Measurements from ENCODE around the gene WDR91.
A peak's percentile ranks its signal among the peaks of the same experiment; 100 is the strongest.
"Not testable (repeated sequence)": the region's sequence is repeated elsewhere in the genome, so short reads cannot be mapped to it uniquely, and the experiment has no call there.

The WDR91 gene

DNA sequence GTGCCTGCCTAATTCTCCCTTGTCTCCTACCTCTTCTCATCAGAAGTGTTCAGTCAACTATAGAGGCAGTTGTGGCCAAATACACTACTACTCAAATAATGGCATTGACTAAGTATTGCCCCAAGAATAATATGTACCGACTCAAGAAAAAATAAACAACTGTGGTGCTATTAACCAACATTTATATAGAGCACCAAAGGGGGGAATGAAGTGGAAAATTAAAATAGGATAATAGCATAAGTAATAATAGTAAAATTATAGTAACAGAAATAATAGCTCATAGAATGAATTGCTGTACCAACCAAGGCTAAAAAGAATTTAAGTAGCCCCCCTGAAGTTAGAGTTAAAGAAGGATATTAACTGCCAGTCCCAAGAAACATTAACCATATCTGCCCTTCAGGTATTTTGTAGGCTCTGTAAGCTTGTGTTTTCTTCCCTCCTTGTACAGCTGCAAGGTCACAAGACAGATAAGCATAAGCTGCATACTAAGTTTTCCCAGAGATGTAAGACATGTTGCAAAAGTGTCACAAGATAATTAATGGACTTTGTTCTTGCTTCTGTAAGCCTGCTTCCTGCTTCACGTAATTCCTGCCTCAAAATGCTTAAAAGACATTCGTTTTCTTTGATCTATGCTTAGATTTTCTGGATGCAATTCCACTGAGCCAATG lies 29.9 kb downstream of the WDR91 start:
- no peak overlapping the region for H3K9ac ChIP-seq (ENCODE audit: low read length)
- H3K4me1 ChIP-seq (ENCODE audit: control insufficient read depth, insufficient read depth, low read length): no peaks in the 10 kb centered on the region
- no peak overlapping the region for H3K27ac ChIP-seq (ENCODE audit: low read depth, low read length)
- H3K36me3 ChIP-seq (ENCODE audit: control insufficient read depth, insufficient read depth, low read length): peaks cover 13% of the 10 kb centered on the region
- H3K4me3 ChIP-seq (ENCODE audit: low read length): no peak overlapping the region
- H3K27me3 ChIP-seq (ENCODE audit: control insufficient read depth, insufficient read depth, low read length): no peaks in the 10 kb centered on the region

DNA sequence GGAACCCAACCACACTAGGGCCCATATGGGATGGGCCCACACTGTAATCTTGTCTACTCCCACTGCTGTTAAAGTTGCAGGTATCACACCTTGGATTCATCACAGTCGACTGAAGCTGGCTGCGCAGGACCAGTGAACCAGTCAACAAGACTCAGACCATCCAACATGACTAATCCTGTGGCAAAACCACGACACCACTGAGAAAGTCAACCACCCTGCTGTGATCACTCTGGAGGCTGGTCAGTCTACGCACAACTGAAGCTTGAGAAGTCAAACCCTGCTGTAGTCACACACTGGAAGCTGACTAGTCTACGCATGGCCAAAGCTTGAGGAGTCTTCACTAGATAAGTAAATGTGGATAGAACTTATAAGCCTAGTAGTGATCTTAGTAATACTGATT lies 31.2 kb downstream of the WDR91 start:
- Histone ChIP-seq H3K9ac (ENCODE audit: low read length) (no peak overlapping the region), H3K4me3 (ENCODE audit: low read length) (no peak overlapping the region), H3K27me3 (ENCODE audit: control insufficient read depth, insufficient read depth, low read length) (no peaks in the 10 kb centered on the region), H3K4me1 (ENCODE audit: control insufficient read depth, insufficient read depth, low read length) (no peaks in the 10 kb centered on the region), H3K27ac (ENCODE audit: low read depth, low read length) (no peak overlapping the region), H3K36me3 (ENCODE audit: control insufficient read depth, insufficient read depth, low read length) (peaks cover 4% of the 10 kb centered on the region)

- Histone ChIP-seq H3K4me1 (ENCODE audit: control insufficient read depth, insufficient read depth, low read length) (no peaks in the 10 kb centered on the region), H3K4me3 (ENCODE audit: low read length) (no peak overlapping the region), H3K9ac (ENCODE audit: low read length) (no peak overlapping the region), H3K27me3 (ENCODE audit: control insufficient read depth, insufficient read depth, low read length) (no peaks in the 10 kb centered on the region), H3K36me3 (ENCODE audit: control insufficient read depth, insufficient read depth, low read length) (peaks cover 2% of the 10 kb centered on the region), H3K27ac (ENCODE audit: low read depth, low read length) (no peak overlapping the region)
These were observed 31.9 kb downstream of the WDR91 start for GRCh38 chr7:135179321-135179925.

DNA sequence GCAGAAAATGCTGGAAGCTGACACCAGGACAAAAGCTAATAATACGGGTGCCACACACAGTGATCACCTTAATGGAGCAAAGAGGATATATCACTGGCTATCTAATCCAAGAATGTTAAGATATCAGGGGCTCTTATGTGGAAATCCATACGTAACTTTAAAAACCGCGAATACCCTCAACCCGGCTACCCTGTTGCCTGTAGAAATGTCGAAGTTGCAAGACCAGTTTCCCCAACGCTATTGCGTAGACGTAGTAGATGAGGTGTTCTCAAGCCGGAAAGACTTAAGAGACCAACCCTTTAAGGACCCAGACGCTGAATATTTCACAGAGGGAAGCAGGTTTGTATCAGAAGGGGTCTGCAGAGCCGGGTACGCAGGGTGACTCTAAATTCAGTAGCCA lies 33.0 kb downstream of the WDR91 start:
- H3K4me1 ChIP-seq (ENCODE audit: control insufficient read depth, insufficient read depth, low read length): no peaks in the 10 kb centered on the region
- H3K27ac ChIP-seq (ENCODE audit: low read depth, low read length): no peak overlapping the region
- no peak overlapping the region for H3K4me3 ChIP-seq (ENCODE audit: low read length)
- H3K27me3 ChIP-seq (ENCODE audit: control insufficient read depth, insufficient read depth, low read length): no peaks in the 10 kb centered on the region
- no peak overlapping the region for H3K9ac ChIP-seq (ENCODE audit: low read length)
- H3K36me3 ChIP-seq (ENCODE audit: control insufficient read depth, insufficient read depth, low read length): no peaks in the 10 kb centered on the region

GRCh38 chr7:135177028-135177696 lies 34.2 kb downstream of the WDR91 start:
- Histone ChIP-seq H3K4me3 (ENCODE audit: low read length) (no peak overlapping the region), H3K27me3 (ENCODE audit: control insufficient read depth, insufficient read depth, low read length) (no peaks in the 10 kb centered on the region), H3K36me3 (ENCODE audit: control insufficient read depth, insufficient read depth, low read length) (no peaks in the 10 kb centered on the region), H3K4me1 (ENCODE audit: control insufficient read depth, insufficient read depth, low read length) (no peaks in the 10 kb centered on the region), H3K27ac (ENCODE audit: low read depth, low read length) (no peak overlapping the region), H3K9ac (ENCODE audit: low read length) (no peak overlapping the region)

- H3K9ac ChIP-seq (ENCODE audit: low read length): no peak overlapping the region
- H3K4me1 ChIP-seq (ENCODE audit: control insufficient read depth, insufficient read depth, low read length): no peaks in the 10 kb centered on the region
- no peak overlapping the region for H3K4me3 ChIP-seq (ENCODE audit: low read length)
- no peaks in the 10 kb centered on the region for H3K27me3 ChIP-seq (ENCODE audit: control insufficient read depth, insufficient read depth, low read length)
- H3K36me3 ChIP-seq (ENCODE audit: control insufficient read depth, insufficient read depth, low read length): no peaks in the 10 kb centered on the region
- no peak overlapping the region for H3K27ac ChIP-seq (ENCODE audit: low read depth, low read length)
These were observed 35.4 kb downstream of the WDR91 start for GRCh38 chr7:135175931-135176330.

DNA sequence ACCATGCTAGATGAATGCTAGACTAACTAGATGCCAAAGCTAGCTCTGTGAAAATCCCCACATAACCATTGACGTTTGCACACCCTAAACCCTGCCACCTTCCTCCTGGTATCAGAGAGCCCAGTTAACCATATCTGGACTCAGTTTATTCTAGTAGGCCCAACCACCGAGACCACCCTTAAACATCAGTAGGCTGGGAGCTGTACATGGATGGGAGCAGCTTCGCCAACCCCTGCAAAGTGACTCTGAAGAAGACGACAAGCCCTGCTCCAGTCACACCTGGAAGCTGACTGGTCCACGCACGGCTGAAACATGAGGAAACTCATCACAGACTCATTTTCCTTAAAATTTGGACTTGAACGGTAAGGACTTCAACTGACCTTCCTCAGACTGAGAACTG lies 36.4 kb downstream of the WDR91 start:
- H3K9ac ChIP-seq (ENCODE audit: low read length): no peak overlapping the region
- H3K4me3 ChIP-seq (ENCODE audit: low read length): no peak overlapping the region

DNA sequence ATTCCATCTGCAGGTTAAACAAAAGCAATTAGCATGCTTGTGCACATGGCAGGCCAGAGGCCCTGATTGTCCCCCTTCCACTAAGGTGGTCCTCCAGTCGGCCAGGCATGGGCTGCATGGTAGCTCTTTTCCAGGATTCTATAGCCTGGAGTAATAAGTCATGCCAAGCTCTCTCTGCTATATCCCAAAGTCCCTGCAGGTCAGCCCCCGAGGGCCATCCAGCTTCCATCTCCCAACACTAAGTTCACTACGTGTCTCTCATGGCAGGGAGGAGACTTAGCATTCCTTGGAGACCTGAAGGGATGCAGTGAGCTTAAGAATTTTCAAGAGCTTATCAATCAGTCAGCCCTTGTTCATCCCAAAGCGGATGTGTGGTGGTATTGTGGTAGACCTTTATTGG lies 37.4 kb downstream of the WDR91 start:
- not testable (repeated sequence) for H3K4me3 ChIP-seq (ENCODE audit: low read length); H3K4me1 ChIP-seq (ENCODE audit: control insufficient read depth, insufficient read depth, low read length); H3K36me3 ChIP-seq (ENCODE audit: control insufficient read depth, insufficient read depth, low read length); H3K27me3 ChIP-seq (ENCODE audit: control insufficient read depth, insufficient read depth, low read length); H3K27ac ChIP-seq (ENCODE audit: low read depth, low read length); H3K9ac ChIP-seq (ENCODE audit: low read length)

More for the DNA sequence above, 36.4 kb downstream of the WDR91 start:
- Histone ChIP-seq H3K36me3 (ENCODE audit: control insufficient read depth, insufficient read depth, low read length) (no peaks in the 10 kb centered on the region), H3K27ac (ENCODE audit: low read depth, low read length) (no peak overlapping the region), H3K4me1 (ENCODE audit: control insufficient read depth, insufficient read depth, low read length) (no peaks in the 10 kb centered on the region), H3K27me3 (ENCODE audit: control insufficient read depth, insufficient read depth, low read length) (no peaks in the 10 kb centered on the region)

- not testable (repeated sequence) for H3K9ac ChIP-seq (ENCODE audit: low read length); H3K4me1 ChIP-seq (ENCODE audit: control insufficient read depth, insufficient read depth, low read length); H3K27me3 ChIP-seq (ENCODE audit: control insufficient read depth, insufficient read depth, low read length)
- H3K27ac ChIP-seq (ENCODE audit: low read depth, low read length): peak overlapping the region; percentile 92
- peaks cover 11% of the 10 kb centered on the region for H3K36me3 ChIP-seq (ENCODE audit: control insufficient read depth, insufficient read depth, low read length)
- H3K4me3 ChIP-seq (ENCODE audit: low read length): peak overlapping the region; percentile 5
These were observed 39.6 kb downstream of the WDR91 start for GRCh38 chr7:135171581-135172291.

DNA sequence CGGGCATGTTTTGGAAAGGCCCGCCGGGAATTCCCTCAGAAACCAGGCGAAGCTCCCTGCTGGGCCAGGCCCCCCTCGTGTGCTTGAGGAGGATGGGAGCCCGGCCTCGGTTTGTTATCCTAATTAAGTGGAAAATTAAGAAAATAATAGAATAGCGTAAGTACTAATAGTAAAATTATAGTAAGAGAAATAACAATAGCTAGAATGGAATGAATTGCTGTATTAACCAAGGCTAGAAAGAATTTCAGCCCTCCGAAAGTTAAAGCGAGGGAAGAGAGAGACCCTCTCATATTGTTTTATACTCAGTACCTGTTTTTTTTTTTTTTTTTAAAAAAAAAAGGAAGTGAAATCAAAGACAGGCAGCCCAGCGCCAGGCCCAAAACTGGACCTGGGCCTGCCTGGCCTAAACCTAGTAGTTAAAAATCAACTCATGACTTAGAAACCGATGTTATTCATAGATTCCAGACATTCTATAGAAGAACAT lies 40.3 kb downstream of the WDR91 start:
- not testable (repeated sequence) for H3K4me1 ChIP-seq (ENCODE audit: control insufficient read depth, insufficient read depth, low read length)

GRCh38 chr7:135170274-135170997 lies 40.9 kb downstream of the WDR91 start, which contains the start of gene CYREN:
TSS of gene CYREN (minus strand) at chr7:135170707. CDS start at chr7:135168922, 1,785 bp downstream.
- Histone ChIP-seq H3K27me3 (ENCODE audit: control insufficient read depth, insufficient read depth, low read length) (no peaks in the 10 kb centered on the region), H3K27ac (ENCODE audit: low read depth, low read length) (peak within 1 kb of the TSS; percentile 92), H3K36me3 (ENCODE audit: control insufficient read depth, insufficient read depth, low read length) (peaks cover 11% of the 10 kb centered on the region), H3K4me3 (ENCODE audit: low read length) (peak within 1 kb of the TSS; percentile 66), H3K4me1 (ENCODE audit: control insufficient read depth, insufficient read depth, low read length) (peaks cover 6% of the 10 kb centered on the region), H3K9ac (ENCODE audit: low read length) (peak within 1 kb of the TSS; percentile 92)

More for the DNA sequence above, 40.3 kb downstream of the WDR91 start:
- Histone ChIP-seq H3K27ac (ENCODE audit: low read depth, low read length) (peak overlapping the region; percentile 92), H3K9ac (ENCODE audit: low read length) (peak overlapping the region; percentile 19), H3K36me3 (ENCODE audit: control insufficient read depth, insufficient read depth, low read length) (peaks cover 11% of the 10 kb centered on the region), H3K4me3 (ENCODE audit: low read length) (peak overlapping the region; percentile 66)
- H3K27me3 ChIP-seq (ENCODE audit: control insufficient read depth, insufficient read depth, low read length): not testable (repeated sequence)

GRCh38 chr7:135169964-135170273 lies 41.4 kb downstream of the WDR91 start:
- peak overlapping the region; percentile 66 for H3K4me3 ChIP-seq (ENCODE audit: low read length)
- peak overlapping the region; percentile 92 for H3K27ac ChIP-seq (ENCODE audit: low read depth, low read length)
- H3K36me3 ChIP-seq (ENCODE audit: control insufficient read depth, insufficient read depth, low read length): peaks cover 12% of the 10 kb centered on the region
- H3K27me3 ChIP-seq (ENCODE audit: control insufficient read depth, insufficient read depth, low read length): no peaks in the 10 kb centered on the region
- H3K4me1 ChIP-seq (ENCODE audit: control insufficient read depth, insufficient read depth, low read length): peaks cover 6% of the 10 kb centered on the region
- peak overlapping the region; percentile 92 for H3K9ac ChIP-seq (ENCODE audit: low read length)
